ENCODE results near the gene PRDM16. TPM values are rescaled to one million over a fixed set of nuclear protein-coding genes. Genes with fewer than 3 reads are reported as not detected.
A peak's percentile ranks its signal among the peaks of the same experiment; 100 is the strongest.

The PRDM16 gene
- total and polyA plus RNA-seq, 2 of the 13 experiments (the other 11 are each of a cell fraction or from before 2014, with no cell fraction given) = 0.15 to 0.81 TPM

DNA sequence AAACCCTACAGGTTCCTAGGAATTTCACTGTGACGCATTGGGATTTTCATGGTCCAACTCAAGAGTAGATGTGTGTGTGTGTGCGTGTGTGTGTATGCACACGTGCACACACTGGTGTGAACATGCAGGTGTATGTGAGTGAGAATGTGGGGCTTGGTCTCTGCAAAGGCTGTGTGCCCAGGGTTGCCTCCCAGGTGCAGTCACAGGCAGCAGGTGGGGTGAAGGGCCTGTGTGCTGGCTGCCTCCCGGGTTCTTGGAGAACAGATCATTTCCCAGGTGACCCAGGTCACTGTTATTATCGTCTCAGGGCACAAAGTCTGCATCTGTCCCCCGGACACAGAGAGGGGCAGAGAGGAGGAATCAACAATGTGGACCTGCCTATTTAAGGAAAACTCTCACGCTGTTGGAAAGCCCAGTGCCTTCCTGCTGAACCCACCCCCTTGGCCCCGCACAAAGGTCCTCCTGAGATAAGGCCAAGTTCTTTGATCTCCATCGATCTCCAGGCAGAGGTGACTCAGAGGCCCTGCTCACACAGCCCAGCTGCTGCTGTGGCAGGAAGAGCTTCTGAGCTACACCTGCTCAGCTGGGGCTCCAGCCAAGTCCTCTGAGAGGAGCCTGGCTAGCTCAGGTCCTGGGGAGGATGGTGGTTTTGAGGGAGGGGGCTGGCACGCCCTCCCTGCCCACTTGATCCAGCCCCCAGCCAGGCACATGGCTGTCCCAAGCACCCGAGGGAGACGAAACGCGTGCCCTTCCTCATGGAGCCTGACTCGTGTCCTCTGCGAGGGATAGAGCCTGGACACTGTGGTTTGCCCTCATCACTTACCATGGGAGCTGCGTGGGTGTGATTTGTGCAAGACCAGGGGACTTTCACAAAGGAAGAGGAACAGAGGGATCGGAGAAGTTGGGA lies 251.5 kb downstream of the PRDM16 start (continued):
- TF ChIP-seq, protein P1, sequence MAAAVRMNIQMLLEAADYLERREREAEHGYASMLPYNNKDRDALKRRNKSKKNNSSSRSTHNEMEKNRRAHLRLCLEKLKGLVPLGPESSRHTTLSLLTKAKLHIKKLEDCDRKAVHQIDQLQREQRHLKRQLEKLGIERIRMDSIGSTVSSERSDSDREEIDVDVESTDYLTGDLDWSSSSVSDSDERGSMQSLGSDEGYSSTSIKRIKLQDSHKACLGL (CRISPR knock-in tag; IDR thresholded peaks at IDR 0.05) = no peak
- TF ChIP-seq ZNF441 (CRISPR knock-in tag; IDR thresholded peaks at IDR 0.05; ENCODE audit: borderline replicate concordance) = peak; percentile 92; the same call in 1 of the 2 replicates
- no peak; the same call in 1 of the 2 replicates for TF ChIP-seq ZC3H13 (CRISPR knock-in tag; IDR thresholded peaks at IDR 0.05)
- TF ChIP-seq MZF1 (CRISPR knock-in tag; IDR thresholded peaks at IDR 0.05; ENCODE audit: borderline replicate concordance) = no peak
- TF ChIP-seq JUN (CRISPR knock-in tag; IDR thresholded peaks at IDR 0.05) = peak; percentile 98
- peak; percentile 86; the same call in 1 of the 2 replicates for TF ChIP-seq ZNF772 (CRISPR knock-in tag; IDR thresholded peaks at IDR 0.05)
- TF ChIP-seq, protein P2, sequence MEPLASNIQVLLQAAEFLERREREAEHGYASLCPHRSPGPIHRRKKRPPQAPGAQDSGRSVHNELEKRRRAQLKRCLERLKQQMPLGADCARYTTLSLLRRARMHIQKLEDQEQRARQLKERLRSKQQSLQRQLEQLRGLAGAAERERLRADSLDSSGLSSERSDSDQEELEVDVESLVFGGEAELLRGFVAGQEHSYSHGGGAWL (CRISPR knock-in tag; IDR thresholded peaks at IDR 0.05) = no peak
- peak; percentile 21; the same call in 1 of the 2 replicates for TF ChIP-seq KDM5A (IDR thresholded peaks at IDR 0.05; ENCODE audit: borderline replicate concordance, low read length)
- TF ChIP-seq, protein P3, sequence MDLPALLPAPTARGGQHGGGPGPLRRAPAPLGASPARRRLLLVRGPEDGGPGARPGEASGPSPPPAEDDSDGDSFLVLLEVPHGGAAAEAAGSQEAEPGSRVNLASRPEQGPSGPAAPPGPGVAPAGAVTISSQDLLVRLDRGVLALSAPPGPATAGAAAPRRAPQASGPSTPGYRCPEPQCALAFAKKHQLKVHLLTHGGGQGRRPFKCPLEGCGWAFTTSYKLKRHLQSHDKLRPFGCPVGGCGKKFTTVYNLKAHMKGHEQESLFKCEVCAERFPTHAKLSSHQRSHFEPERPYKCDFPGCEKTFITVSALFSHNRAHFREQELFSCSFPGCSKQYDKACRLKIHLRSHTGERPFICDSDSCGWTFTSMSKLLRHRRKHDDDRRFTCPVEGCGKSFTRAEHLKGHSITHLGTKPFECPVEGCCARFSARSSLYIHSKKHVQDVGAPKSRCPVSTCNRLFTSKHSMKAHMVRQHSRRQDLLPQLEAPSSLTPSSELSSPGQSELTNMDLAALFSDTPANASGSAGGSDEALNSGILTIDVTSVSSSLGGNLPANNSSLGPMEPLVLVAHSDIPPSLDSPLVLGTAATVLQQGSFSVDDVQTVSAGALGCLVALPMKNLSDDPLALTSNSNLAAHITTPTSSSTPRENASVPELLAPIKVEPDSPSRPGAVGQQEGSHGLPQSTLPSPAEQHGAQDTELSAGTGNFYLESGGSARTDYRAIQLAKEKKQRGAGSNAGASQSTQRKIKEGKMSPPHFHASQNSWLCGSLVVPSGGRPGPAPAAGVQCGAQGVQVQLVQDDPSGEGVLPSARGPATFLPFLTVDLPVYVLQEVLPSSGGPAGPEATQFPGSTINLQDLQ (CRISPR knock-in tag; IDR thresholded peaks at IDR 0.05) = peak; percentile 20
- TF ChIP-seq PAWR (CRISPR knock-in tag; IDR thresholded peaks at IDR 0.05; ENCODE audit: borderline replicate concordance) = 0 out of 2 replicates have a peak, but pooled peaks have one; percentile 1
- TF ChIP-seq KAT8 (CRISPR knock-in tag; IDR thresholded peaks at IDR 0.05) = peak; percentile 79
- TF ChIP-seq FOXK1 (CRISPR knock-in tag; IDR thresholded peaks at IDR 0.05; ENCODE audit: borderline replicate concordance, low read depth) = peak; percentile 87; the same call in 1 of the 2 replicates
- TF ChIP-seq, protein P4, sequence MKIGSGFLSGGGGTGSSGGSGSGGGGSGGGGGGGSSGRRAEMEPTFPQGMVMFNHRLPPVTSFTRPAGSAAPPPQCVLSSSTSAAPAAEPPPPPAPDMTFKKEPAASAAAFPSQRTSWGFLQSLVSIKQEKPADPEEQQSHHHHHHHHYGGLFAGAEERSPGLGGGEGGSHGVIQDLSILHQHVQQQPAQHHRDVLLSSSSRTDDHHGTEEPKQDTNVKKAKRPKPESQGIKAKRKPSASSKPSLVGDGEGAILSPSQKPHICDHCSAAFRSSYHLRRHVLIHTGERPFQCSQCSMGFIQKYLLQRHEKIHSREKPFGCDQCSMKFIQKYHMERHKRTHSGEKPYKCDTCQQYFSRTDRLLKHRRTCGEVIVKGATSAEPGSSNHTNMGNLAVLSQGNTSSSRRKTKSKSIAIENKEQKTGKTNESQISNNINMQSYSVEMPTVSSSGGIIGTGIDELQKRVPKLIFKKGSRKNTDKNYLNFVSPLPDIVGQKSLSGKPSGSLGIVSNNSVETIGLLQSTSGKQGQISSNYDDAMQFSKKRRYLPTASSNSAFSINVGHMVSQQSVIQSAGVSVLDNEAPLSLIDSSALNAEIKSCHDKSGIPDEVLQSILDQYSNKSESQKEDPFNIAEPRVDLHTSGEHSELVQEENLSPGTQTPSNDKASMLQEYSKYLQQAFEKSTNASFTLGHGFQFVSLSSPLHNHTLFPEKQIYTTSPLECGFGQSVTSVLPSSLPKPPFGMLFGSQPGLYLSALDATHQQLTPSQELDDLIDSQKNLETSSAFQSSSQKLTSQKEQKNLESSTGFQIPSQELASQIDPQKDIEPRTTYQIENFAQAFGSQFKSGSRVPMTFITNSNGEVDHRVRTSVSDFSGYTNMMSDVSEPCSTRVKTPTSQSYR (CRISPR knock-in tag; IDR thresholded peaks at IDR 0.05; ENCODE audit: borderline replicate concordance) = peak; percentile 90; the same call in 1 of the 2 replicates
- peak; percentile 96 for TF ChIP-seq HIVEP1 (CRISPR knock-in tag; IDR thresholded peaks at IDR 0.05)
- peak; percentile 99 for TF ChIP-seq PHF21A (CRISPR knock-in tag; IDR thresholded peaks at IDR 0.05)
- TF ChIP-seq DMTF1 (CRISPR knock-in tag; IDR thresholded peaks at IDR 0.05) = no peak
- TF ChIP-seq RCOR2 (CRISPR knock-in tag; IDR thresholded peaks at IDR 0.05) = peak; percentile 90
- 0 out of 2 replicates have a peak, but pooled peaks have one; percentile 69 for TF ChIP-seq STAT5B (CRISPR knock-in tag; IDR thresholded peaks at IDR 0.05)
- TF ChIP-seq ZNF761 (CRISPR knock-in tag; conservative IDR thresholded peaks at IDR 0.05) = peak; percentile 90
